ENCODE results near the gene CCL27. TPM values are rescaled to one million over a fixed set of nuclear protein-coding genes. Genes with fewer than 3 reads are reported as not detected.

The CCL27 gene
- total RNA-seq, 1 donor: 0.36 TPM

- no peak for TF ChIP-seq CTCF (IDR thresholded peaks at IDR 0.05; ENCODE audit: extremely low read depth, low read depth, low read length)
- no peaks in the 10 kb centered on the region for H4K20me1 ChIP-seq (ENCODE audit: insufficient read depth, low read length)
Measured at GRCh38 chr9:34659592-34660253, 2.7 kb downstream of the CCL27 start.

GRCh38 chr9:34658461-34658860 is 4.0 kb downstream of the CCL27 start:
- no peak for TF ChIP-seq CTCF (IDR thresholded peaks at IDR 0.05; ENCODE audit: extremely low read depth, low read depth, low read length)
- Histone ChIP-seq H3K27ac (ENCODE audit: low read depth, low read length) (no peak overlapping the region), H3K4me2 (ENCODE audit: insufficient read depth, low read length) (no peak overlapping the region), H3K36me3 (ENCODE audit: insufficient read depth, low read length) (no peaks in the 10 kb centered on the region), H2AFZ (ENCODE audit: low read length) (no peak overlapping the region), H3K4me3 (ENCODE audit: insufficient read depth, low read length) (no peak overlapping the region), H3K4me1 (ENCODE audit: insufficient read depth, low read length) (peaks cover 12% of the 10 kb centered on the region), H3K79me2 (ENCODE audit: insufficient read depth, low read length) (no peaks in the 10 kb centered on the region), H4K20me1 (ENCODE audit: insufficient read depth, low read length) (no peaks in the 10 kb centered on the region), H3K27me3 (ENCODE audit: insufficient read depth, low read length) (no peaks in the 10 kb centered on the region), H3K9me3 (ENCODE audit: low read depth, low read length) (no peaks in the 10 kb centered on the region)
- peak; percentile 79 for DNase-seq (ENCODE audit: insufficient read length, low spot score, missing footprints)

More at GRCh38 chr9:34659592-34660253, 2.7 kb downstream of the CCL27 start:
- Histone ChIP-seq H3K79me2 (ENCODE audit: insufficient read depth, low read length) (no peaks in the 10 kb centered on the region), H3K4me3 (ENCODE audit: insufficient read depth, low read length) (no peak overlapping the region), H3K9me3 (ENCODE audit: low read depth, low read length) (no peaks in the 10 kb centered on the region), H3K27me3 (ENCODE audit: insufficient read depth, low read length) (no peaks in the 10 kb centered on the region), H2AFZ (ENCODE audit: low read length) (no peak overlapping the region), H3K4me2 (ENCODE audit: insufficient read depth, low read length) (no peak overlapping the region), H3K36me3 (ENCODE audit: insufficient read depth, low read length) (no peaks in the 10 kb centered on the region), H3K27ac (ENCODE audit: low read depth, low read length) (no peak overlapping the region), H3K4me1 (ENCODE audit: insufficient read depth, low read length) (peaks cover 5% of the 10 kb centered on the region)
- DNase-seq (ENCODE audit: insufficient read length, low spot score, missing footprints): peak; percentile 17

GRCh38 chr9:34656992-34657391 is 5.5 kb downstream of the CCL27 start:
- no peaks in the 10 kb centered on the region for H3K9me3 ChIP-seq (ENCODE audit: low read depth, low read length)
- TF ChIP-seq CTCF (IDR thresholded peaks at IDR 0.05; ENCODE audit: extremely low read depth, low read depth, low read length): no peak
- H3K4me1 ChIP-seq (ENCODE audit: insufficient read depth, low read length): peaks cover 27% of the 10 kb centered on the region
- H2AFZ ChIP-seq (ENCODE audit: low read length): no peak overlapping the region
- H3K4me3 ChIP-seq (ENCODE audit: insufficient read depth, low read length): no peak overlapping the region
- H4K20me1 ChIP-seq (ENCODE audit: insufficient read depth, low read length): no peaks in the 10 kb centered on the region
- no peaks in the 10 kb centered on the region for H3K36me3 ChIP-seq (ENCODE audit: insufficient read depth, low read length)
- no peak for DNase-seq (ENCODE audit: insufficient read length, low spot score, missing footprints)
- H3K79me2 ChIP-seq (ENCODE audit: insufficient read depth, low read length): no peaks in the 10 kb centered on the region
- no peak overlapping the region for H3K4me2 ChIP-seq (ENCODE audit: insufficient read depth, low read length)
- no peaks in the 10 kb centered on the region for H3K27me3 ChIP-seq (ENCODE audit: insufficient read depth, low read length)
- H3K27ac ChIP-seq (ENCODE audit: low read depth, low read length): no peak overlapping the region

- H3K9me3 ChIP-seq (ENCODE audit: low read depth, low read length): no peaks in the 10 kb centered on the region
- no peaks in the 10 kb centered on the region for H3K27me3 ChIP-seq (ENCODE audit: insufficient read depth, low read length)
- H2AFZ ChIP-seq (ENCODE audit: low read length): no peak overlapping the region
- TF ChIP-seq CTCF (IDR thresholded peaks at IDR 0.05; ENCODE audit: extremely low read depth, low read depth, low read length): no peak
- no peaks in the 10 kb centered on the region for H3K79me2 ChIP-seq (ENCODE audit: insufficient read depth, low read length)
- H3K4me1 ChIP-seq (ENCODE audit: insufficient read depth, low read length): peaks cover 40% of the 10 kb centered on the region
- H3K4me2 ChIP-seq (ENCODE audit: insufficient read depth, low read length): no peak overlapping the region
- no peak for DNase-seq (ENCODE audit: insufficient read length, low spot score, missing footprints)
- H4K20me1 ChIP-seq (ENCODE audit: insufficient read depth, low read length): no peaks in the 10 kb centered on the region
- no peaks in the 10 kb centered on the region for H3K36me3 ChIP-seq (ENCODE audit: insufficient read depth, low read length)
- H3K4me3 ChIP-seq (ENCODE audit: insufficient read depth, low read length): no peak overlapping the region
- H3K27ac ChIP-seq (ENCODE audit: low read depth, low read length): no peak overlapping the region
Measured at GRCh38 chr9:34655394-34655793, 7.1 kb downstream of the CCL27 start.
